MM.1S (cell line): ENCODE measurements around the gene ILK.

Experiments used
- DNase-seq: peaks from one replicate; pipeline ENCODE4 v3.0.0-alpha.2; 2015
- H2AFZ ChIP-seq: fragments of 300-600 bp; sonication (generic); 2 replicates; pipeline ENCODE4 v1.6.0; 2016; ENCODE audit warnings: antibody characterized with exemption, low read length
- H3F3A ChIP-seq: fragments of 300-600 bp; sonication (generic); 2 replicates; pipeline ENCODE4 v1.6.1; 2016; ENCODE audit warnings: mild to moderate bottlenecking, antibody characterized with exemption, low read length, moderate library complexity, mixed read lengths; ENCODE audit not compliant: insufficient read depth
- H3K27ac ChIP-seq: fragments of 300-600 bp; sonication (generic); 2 replicates; pipeline ENCODE4 v1.5.1; 2016; ENCODE audit warnings: mild to moderate bottlenecking, low read length
- H3K27me3 ChIP-seq: fragments of 300-600 bp; sonication (generic); replicated peaks from 2 replicates; pipeline ENCODE4 v1.6.0; 2016; ENCODE audit warnings: low read length; ENCODE audit not compliant: insufficient read depth
- H3K36me3 ChIP-seq: fragments of 300-600 bp; sonication (generic); replicated peaks from 2 replicates; pipeline ENCODE4 v1.6.1; 2016; ENCODE audit warnings: mild to moderate bottlenecking, low read length, mixed read lengths; ENCODE audit not compliant: insufficient read depth
- H3K4me1 ChIP-seq: fragments of 300-600 bp; sonication (generic); 2 replicates; pipeline ENCODE4 v1.6.1; 2016; ENCODE audit warnings: low read length, mixed read lengths
- H3K4me2 ChIP-seq: fragments of 300-600 bp; sonication (generic); 2 replicates; pipeline ENCODE4 v1.6.0; 2016; ENCODE audit warnings: low read depth, low read length
- H3K4me3 ChIP-seq: fragments of 300-600 bp; sonication (generic); 2 replicates; pipeline ENCODE4 v1.5.1; 2016; ENCODE audit warnings: low read length, mixed read lengths
- H3K79me2 ChIP-seq: fragments of 300-600 bp; sonication (generic); 2 replicates; pipeline ENCODE4 v1.6.1; 2016; ENCODE audit warnings: mixed run types, low read length, mixed read lengths
- H3K9ac ChIP-seq: fragments of 300-600 bp; sonication (generic); 2 replicates; pipeline ENCODE4 v1.6.1; 2016; ENCODE audit warnings: low read length, mixed read lengths
- H3K9me2 ChIP-seq: fragments of 300-600 bp; sonication (generic); replicated peaks from 2 replicates; pipeline ENCODE4 v1.6.1; 2016; ENCODE audit warnings: mild to moderate bottlenecking, low read length, mixed read lengths; ENCODE audit not compliant: insufficient read depth
- H3K9me3 ChIP-seq: fragments of 300-600 bp; sonication (generic); replicated peaks from 2 replicates; pipeline ENCODE4 v1.6.1; 2016; ENCODE audit warnings: mild to moderate bottlenecking, low read length, mixed read lengths; ENCODE audit not compliant: insufficient read depth
- H4K20me1 ChIP-seq: fragments of 300-600 bp; sonication (generic); 2 replicates; pipeline ENCODE4 v1.6.1; 2016; ENCODE audit warnings: mild to moderate bottlenecking, low read length, moderate library complexity, mixed read lengths; ENCODE audit not compliant: insufficient read depth
- EZH2 ChIP-seq: fragments of 300-600 bp; sonication (generic); optimal IDR thresholded peaks from 2 replicates; pipeline ENCODE3; 2017; ENCODE audit warnings: low read depth, mild to moderate bottlenecking, antibody characterized with exemption, low read length, mixed read lengths
- EZH2phosphoT487 ChIP-seq: fragments of 300-600 bp; sonication (generic); IDR thresholded peaks from 2 replicates; pipeline ENCODE4 v1.6.1; 2018; ENCODE audit warnings: antibody characterized with exemption, low read length
- TF ChIP-seq, protein P1 (sequence below): fragments of 300-600 bp; sonication (generic); IDR thresholded peaks from 2 replicates; pipeline ENCODE4 v1.5.1; 2016; ENCODE audit warnings: antibody characterized with exemption, low read length, mixed read lengths

The ILK gene

DNA sequence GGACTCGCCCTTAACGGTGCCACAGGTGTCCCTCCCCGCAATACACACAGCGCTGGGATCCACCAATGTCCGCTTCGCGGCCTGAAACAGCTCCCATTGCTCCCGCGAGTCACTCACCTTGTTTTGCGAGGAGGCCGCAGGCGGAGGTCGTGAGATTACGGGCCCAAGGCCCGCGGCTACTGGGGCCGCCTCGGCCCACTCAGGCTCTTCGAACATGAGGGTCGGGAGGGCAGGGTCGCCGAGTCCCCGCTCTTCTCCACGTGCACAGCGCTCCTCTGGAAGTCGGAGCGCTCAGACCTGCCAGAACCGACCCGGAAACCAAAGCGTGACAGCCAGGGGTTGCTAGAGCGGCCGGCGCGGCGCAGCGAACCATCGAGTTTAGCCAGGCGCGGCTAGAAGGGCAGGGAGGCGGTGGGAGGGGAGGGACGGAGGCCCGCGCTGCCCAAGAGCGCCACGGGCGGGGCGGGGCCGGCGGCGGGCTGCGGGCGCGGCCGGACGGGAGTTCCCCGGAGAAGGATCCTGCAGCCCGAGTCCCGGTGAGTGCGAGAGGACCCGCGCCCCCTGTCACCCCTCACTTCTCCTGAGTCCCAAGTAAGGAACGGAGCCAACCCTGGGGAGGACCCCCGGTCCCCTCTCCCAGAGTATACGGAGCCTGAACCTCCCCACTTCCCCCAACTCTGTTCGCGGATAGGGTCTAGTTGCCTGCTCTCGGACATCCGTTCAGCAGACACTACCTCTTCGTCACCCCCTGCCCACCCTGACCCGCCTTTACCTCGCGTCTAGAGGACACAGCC is at the start of gene ILK, which contains the start of gene RRP8:
TSS of gene ILK (plus strand) at position 488 of the 794 bp plus-strand sequence. CDS start 498 bp downstream, outside the sequence.
TSS of gene RRP8 (minus strand) at position 330 of the 794 bp plus-strand sequence. CDS start at position 216, 114 bp downstream.
- Histone ChIP-seq H3K27me3 (no peaks in the 10 kb centered on the region), H3K9me3 (no peaks in the 10 kb centered on the region), H3K4me2 (peak within 1 kb of the TSS; percentile 95), H3K36me3 (peaks cover 10% of the 10 kb centered on the region; the same call in 1 of the 2 replicates), H2AFZ (peak within 1 kb of the TSS; percentile 92), H4K20me1 (peaks cover 6% of the 10 kb centered on the region; the same call in 1 of the 2 replicates), H3K9me2 (no peaks in the 10 kb centered on the region), H3K9ac (peak within 1 kb of the TSS; percentile 86), H3F3A (peaks cover 29% of the 10 kb centered on the region), H3K79me2 (peaks cover 79% of the 10 kb centered on the region), H3K27ac (peak within 1 kb of the TSS; percentile 44; the same call in 1 of the 2 replicates), H3K4me3 (peak within 1 kb of the TSS; percentile 96), H3K4me1 (peaks cover 44% of the 10 kb centered on the region)
- TF ChIP-seq EZH2phosphoT487 (no peak), EZH2 (no peak)
- TF ChIP-seq, protein P1, sequence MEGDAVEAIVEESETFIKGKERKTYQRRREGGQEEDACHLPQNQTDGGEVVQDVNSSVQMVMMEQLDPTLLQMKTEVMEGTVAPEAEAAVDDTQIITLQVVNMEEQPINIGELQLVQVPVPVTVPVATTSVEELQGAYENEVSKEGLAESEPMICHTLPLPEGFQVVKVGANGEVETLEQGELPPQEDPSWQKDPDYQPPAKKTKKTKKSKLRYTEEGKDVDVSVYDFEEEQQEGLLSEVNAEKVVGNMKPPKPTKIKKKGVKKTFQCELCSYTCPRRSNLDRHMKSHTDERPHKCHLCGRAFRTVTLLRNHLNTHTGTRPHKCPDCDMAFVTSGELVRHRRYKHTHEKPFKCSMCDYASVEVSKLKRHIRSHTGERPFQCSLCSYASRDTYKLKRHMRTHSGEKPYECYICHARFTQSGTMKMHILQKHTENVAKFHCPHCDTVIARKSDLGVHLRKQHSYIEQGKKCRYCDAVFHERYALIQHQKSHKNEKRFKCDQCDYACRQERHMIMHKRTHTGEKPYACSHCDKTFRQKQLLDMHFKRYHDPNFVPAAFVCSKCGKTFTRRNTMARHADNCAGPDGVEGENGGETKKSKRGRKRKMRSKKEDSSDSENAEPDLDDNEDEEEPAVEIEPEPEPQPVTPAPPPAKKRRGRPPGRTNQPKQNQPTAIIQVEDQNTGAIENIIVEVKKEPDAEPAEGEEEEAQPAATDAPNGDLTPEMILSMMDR, result no peak
- peak; percentile 92 for DNase-seq

- no peaks in the 10 kb centered on the region for H3K9me3 ChIP-seq
- no peaks in the 10 kb centered on the region for H3K4me1 ChIP-seq
- H3K27me3 ChIP-seq, result no peaks in the 10 kb centered on the region
- H3K36me3 ChIP-seq, result no peaks in the 10 kb centered on the region
- no peak overlapping the region for H2AFZ ChIP-seq
- no peaks in the 10 kb centered on the region for H3K79me2 ChIP-seq
- H3K27ac ChIP-seq, result no peak overlapping the region
- H4K20me1 ChIP-seq, result no peaks in the 10 kb centered on the region
- no peak overlapping the region for H3K4me3 ChIP-seq
- H3K4me2 ChIP-seq, result no peak overlapping the region
- no peaks in the 10 kb centered on the region for H3F3A ChIP-seq
- TF ChIP-seq EZH2 (no peak), EZH2phosphoT487 (no peak)
- TF ChIP-seq, protein P1, result no peak
- H3K9me2 ChIP-seq, result no peaks in the 10 kb centered on the region
- no peak overlapping the region for H3K9ac ChIP-seq
- DNase-seq, result no peak
Measured at GRCh38 chr11:6554828-6555706, 48.5 kb upstream of the ILK start.

DNA sequence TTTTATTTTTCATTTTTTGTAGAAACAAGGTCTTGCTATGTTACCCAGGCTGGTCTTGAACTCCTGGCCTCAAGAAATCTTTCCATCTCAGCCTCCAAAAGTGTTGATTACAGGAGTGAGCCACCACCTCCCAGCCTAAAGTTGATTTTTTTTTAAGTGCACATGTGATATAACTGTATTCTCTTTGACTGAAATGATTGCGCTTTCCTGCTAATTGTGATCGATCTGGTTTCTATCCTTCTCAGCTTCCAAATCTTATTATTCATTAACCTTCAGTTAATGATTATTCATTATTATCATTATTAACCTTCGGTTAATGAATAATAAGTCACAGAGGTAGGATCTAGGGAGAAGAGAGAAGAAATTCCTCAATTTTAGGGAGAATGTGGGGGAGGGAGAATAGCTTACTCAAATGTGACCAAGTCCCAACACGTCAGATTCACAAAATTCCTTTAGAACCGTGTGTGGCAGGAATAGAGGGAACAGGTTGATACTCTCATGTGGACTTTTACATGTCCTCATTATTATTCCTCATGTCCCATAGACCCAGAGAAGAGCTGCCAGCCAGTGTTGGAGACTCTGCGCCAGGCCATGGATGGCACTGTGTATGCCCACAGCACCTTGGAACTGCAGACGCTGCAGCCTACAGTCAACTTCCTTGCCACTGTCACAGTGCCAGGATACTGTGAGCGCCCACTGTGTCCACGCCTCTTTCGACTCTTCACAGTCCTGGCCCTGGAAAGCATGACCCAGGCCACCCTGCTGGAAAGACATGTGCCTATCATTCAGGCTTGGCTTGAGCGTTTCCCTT is 47.2 kb upstream of the ILK start:
- Histone ChIP-seq H3K79me2 (no peaks in the 10 kb centered on the region), H2AFZ (no peak overlapping the region), H3K4me1 (no peaks in the 10 kb centered on the region), H3K36me3 (no peaks in the 10 kb centered on the region), H3K9me3 (no peaks in the 10 kb centered on the region), H3K4me3 (no peak overlapping the region), H3K9me2 (no peaks in the 10 kb centered on the region), H4K20me1 (no peaks in the 10 kb centered on the region), H3K9ac (no peak overlapping the region), H3K4me2 (no peak overlapping the region), H3K27me3 (no peaks in the 10 kb centered on the region), H3K27ac (no peak overlapping the region), H3F3A (no peaks in the 10 kb centered on the region)
- no peak for DNase-seq
- TF ChIP-seq, protein P1, result no peak
- TF ChIP-seq EZH2phosphoT487 (no peak), EZH2 (no peak)
